Activated T-cell treated with anti-CD3 and anti-CD28 coated beads, Interleukin-2, amount 50 U/mL, for 1 hour (primary cell): Measurements from ENCODE around the gene SERGEF.

ENCODE experiments used
- DNase-seq: peaks from one replicate; pipeline ENCODE4 v3.0.0-alpha.2; 2020

The SERGEF gene

DNA sequence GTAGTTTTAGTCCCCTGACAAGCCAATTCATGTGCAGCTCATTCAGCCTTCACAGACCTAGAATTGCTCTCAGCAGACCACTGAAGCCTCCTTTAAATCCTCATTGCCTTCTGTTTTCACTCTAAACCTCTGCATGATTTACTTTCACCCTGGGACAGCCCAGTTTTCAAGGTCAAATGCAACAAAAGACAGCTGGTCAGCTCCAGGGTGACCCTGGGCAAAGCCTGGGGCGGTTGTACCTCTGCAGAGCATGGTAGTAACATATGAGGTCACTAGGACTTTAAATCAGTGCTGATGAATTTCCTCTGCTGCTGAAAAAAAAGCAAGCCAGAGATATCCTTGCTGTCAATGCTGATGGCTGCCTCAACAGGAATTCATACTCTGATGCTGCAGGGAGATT is 62.2 kb downstream of the SERGEF start:
- no peak for DNase-seq

DNA sequence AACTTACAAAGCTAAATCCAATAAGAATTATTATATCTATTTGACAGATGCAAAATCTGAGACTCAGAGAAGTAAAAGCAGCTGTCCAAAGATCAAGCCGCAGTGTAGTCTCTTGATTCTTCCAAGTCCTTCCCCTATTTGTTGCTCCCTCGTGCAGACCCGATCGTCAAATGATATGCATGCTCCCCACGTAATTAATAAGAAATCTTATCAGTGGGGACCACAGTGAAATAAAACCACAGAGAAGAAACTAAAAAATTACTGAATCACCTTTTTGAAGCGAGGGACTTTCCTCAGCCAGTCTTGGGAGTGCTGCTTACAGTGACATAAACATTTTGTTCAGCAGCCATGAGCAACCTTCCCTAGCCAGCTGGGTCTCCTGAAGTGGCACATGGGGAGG is 64.6 kb downstream of the SERGEF start:
- no peak for DNase-seq

DNA sequence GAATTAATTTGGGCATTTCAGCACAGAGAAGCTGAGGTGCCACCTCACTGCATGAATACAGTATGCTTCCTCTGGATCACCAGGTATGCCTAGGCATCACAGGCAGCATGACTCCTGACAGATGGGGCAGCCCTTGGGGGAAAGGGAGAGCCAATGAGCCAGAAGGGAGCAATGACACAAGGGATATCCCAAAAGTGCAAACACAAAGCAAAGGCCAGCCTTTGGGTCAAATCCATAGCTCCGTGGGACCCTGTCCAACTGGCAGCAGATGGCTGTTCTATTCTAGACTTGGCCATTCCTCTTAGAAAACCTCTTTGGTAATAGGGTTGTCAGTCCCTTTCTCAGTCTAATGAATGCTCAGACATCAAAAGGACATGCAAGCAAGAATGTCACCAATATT is 73.3 kb downstream of the SERGEF start:
- no peak for DNase-seq

DNA sequence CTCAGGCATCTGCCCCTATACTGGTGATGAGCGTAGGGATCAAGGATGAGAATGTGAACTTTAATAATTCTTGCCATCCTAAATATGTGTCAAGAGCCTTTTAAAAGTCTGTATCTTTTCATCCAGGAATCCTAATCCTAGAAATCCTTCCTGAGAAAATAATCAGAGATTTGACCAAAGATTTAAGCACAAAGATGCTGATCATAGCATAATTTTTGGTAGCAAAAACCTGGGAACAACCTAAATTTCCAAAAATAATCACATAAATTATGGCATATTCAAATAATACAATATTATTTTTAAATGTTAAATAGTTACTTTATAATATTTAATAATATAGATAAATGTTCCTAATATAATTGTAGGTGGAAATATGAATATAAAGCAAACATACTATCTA is 76.1 kb downstream of the SERGEF start:
- no peak for DNase-seq

DNA sequence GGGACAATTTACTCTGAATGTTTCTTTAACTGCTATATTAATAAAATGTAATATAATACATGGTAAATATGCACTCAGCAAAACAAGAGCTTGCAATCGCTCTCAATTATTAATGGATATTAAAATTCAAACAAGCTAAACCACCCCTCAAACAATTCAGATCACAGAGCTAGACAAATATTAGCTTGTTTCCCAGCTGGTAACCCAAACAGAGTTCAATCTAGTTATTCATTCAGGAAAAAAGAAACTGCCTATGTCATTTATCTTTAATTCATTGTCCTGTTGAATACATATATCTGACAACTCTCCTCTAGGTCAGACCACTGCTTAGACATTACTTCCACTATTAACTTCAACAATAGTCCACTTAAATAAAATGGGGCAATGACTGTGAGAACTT is 78.7 kb downstream of the SERGEF start:
- DNase-seq = no peak

DNA sequence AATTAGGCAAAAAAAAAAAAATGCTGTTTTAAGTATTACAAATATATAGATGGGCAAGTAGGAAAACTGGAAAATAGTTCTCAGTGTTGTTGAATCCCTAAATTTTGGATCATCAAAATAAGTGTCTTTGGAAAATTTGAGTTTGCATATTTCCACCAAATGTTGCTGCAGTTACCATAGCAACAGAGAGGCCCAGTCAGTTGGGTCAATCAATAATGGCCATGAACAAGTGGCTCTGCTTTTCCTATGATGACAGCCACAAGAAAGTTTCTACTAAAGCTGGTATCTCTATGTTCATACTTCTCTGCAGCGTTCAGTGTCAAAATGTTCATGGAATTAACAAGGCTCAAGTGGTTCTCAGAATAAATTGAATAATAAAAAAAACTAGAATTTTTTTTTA is 79.1 kb downstream of the SERGEF start:
- no peak for DNase-seq

DNA sequence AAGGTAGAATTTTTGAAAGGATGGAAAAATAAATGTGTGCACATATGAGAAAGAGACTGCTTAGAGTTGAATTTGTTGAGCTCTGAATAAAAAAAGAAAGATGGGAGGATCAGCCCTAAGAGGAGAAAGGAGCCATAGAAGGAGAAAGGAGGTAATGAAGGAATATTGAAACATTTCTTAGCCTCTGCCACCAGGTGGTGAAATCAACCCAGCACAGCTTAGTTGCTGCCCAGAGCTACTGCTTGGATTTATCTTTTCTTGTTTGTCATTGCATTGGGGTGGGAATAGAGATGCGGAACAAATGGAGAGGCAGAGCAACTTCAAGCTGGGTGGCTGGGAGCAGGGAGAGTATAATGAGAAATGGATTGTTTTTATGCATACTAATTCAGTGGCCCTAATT is 80.4 kb downstream of the SERGEF start:
- no peak for DNase-seq

DNA sequence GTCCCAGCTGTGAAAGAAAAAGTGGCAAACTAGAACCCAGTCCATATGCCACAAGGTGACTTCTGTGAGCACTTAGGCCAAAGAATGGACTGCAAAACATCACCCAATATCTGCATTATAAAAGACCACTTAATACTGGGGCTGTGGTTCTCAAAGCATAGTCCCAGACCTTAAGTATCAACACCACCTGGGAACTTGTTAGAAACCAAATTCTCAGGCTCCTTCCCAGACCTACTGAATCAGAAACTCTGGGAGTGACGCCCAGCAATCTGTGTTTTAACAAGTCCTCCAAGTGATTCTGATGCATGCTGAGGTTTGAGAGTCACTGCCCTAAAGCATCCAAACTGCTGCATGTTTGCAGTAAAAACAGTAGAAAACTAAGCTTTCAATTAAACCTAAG is 81.3 kb downstream of the SERGEF start:
- DNase-seq = no peak

DNA sequence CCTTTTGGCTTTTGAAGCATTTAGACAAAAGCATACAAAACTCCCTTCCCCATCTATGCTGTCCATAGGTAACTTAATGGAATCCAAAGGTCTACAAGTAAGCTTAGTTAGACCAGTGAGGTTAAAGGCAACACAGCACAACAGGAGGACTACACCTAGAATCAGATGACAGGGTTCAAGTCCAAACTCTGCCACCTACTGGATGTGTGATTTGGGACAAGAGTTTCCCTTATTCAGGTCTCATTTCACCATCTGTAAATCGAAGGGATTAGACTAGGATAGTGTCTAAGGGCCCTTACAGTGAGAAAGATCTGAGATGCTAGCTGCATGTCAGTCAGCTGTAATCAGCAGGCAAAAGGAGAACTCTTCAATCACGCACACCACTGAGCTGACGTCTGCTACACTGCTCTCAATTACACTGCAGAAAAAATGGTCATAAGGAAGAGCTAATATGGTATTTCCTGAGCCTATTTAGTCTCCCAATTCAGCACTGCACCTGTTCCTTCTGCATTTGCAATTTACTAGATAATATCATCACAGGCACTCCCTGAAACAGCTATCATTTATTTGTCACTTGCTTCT is 82.2 kb downstream of the SERGEF start:
- DNase-seq = no peak

DNA sequence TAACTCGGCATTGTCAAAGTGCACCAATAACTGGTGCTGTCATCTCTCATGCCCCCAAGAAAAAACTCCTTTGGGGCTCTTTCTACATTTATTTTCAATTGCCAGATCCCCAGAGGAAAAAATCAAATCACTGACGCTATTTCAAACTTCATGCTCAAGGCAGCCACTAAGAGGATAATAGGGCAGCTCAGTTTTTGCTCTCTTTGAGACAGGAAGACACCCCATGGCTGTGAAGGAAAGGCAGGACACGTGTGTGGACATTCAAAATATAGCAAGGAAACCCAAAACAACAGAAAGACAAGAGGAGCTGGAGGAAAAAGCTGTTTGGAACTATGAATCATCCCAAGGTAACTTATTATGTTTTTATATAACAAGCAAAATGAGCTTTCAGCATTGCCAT is 83.7 kb downstream of the SERGEF start:
- no peak for DNase-seq

DNA sequence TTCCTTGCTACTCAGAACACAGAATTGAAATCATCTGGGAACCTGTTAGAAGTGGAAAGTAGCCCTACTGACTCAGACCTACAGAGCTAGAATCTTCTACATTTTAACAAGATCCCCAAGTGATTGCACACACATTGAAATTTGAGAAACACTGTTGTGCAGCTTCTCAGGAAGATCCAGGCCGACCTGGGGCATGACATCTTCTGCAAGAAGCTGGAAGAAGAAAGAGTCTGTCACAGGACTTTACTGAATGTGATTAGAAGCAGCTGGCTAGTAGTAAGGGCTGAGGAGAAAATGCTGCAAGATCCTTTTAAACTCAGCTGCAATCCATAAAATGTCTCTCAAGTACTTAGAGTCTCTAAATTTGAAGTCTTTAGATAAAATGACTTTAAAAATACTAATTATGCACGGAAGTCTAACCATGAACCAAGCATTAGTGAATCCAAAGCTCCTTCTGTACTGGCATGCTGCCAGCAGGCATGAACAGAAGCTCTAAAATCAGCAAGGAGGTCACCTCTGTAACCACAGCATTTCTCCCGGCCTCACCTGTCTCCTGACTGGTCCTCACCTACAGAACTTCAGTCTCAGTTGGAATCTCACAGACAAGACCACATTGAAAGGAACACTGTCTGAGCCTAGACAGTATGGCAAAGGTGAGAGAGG is 85.0 kb downstream of the SERGEF start:
- no peak for DNase-seq

DNA sequence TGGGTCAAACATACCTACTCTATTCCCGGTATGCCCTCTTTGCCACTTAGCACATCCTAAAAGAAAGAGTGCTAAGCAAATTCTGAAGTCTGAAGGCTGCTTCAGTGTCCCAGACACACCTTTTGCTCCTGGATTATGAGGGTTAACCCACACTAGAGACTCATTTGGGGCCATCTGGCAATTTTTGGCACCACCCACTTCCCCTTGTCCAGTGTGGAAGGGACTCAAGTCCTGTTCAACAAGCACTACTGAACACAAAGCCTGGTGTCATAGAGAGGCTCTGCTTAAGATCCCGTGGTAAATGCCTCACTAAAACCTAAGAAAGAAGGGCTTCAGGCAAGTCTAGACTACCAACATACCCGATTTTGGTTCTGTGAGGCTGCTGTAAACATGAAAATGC is 85.8 kb downstream of the SERGEF start:
- no peak for DNase-seq

DNA sequence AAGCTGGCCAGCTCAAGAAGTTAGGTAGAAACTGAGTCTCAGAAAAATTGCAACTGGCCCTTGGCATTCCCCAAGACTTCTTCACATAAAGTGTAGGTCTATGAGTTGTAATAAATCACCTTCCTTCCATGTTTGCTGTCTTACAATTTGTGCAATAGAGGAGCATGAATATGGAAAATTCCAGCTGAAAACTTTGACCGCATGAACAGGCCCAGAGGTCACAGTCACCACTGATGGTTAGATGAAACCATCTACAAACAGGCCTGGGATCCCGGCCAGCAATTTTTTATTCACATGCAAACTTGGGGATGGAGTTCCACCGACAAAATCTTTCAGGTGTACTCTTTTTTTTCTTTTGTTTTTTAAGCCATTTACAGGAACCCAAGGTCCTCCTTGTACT is 88.1 kb downstream of the SERGEF start:
- DNase-seq = no peak

DNA sequence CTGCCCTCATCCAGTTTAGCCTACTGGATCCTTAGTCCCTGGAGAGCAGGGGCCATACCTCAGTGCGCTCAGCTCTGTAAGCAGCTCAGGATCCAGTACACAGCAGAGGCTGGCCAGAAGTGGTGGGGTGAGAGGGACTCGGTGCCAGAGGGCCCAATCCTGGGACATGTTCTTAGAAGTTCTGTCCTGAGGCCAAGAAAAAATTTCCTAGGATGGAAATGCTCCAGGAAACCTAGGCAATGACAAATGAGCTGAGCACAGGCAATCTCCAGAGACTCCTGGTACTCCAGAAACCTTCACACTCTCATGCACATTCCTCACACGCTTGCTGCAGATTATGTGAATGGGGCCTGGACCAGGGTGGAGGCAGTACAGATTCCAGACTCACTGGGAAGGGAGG is 89.6 kb downstream of the SERGEF start:
- DNase-seq = no peak

DNA sequence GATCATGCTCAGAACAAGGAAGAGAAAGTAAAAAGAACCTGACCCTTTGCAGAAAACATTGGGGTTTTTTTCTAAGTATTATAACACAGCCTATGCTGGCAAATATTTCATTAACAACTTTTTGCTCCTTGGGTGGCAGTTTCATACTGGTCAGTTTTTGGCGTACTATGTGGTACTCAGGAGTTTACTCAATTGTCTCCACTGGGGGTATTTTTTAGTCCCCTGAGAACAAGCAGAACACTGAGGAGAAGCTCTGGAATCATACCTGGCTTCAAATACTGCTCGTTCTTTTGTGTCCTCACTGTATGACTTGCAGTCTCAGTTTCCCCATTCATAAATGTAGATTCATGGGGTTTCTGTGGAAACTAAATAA is 90.4 kb downstream of the SERGEF start:
- DNase-seq = no peak

DNA sequence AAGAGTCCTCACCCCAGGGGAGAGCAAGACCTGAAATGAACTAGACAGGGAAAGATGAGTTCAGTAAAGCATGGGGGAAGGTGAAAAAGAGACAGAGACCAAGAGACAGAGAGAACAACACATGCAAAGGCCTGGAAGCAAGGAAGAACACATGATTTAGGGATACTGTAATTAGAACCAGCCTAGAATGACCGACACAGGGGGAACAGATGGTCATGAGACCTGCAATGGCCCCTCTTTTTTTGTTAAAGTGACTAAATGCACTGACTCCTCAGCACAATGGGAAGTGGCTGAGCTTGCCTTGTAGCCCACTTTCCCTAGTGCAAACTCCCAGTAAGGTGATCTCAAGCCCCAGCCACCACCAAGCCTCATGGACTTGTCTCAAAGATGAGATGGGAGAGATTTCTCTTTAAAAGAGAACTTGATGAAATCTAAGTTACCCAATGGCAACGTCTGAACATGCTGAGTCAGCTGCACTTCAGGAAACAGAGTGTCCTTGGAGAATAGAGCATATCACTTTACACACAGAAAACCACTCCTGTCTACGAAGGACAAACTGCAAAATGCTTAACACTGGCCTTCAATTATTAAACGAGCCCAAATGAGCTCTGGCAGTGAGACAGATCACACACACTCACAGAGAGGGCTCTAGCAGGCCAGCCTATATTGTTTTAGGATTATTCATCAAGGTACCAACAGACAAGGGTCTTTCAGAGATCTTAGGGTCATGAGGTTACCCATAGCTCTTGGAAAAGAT is 91.0 kb downstream of the SERGEF start:
- DNase-seq = no peak

DNA sequence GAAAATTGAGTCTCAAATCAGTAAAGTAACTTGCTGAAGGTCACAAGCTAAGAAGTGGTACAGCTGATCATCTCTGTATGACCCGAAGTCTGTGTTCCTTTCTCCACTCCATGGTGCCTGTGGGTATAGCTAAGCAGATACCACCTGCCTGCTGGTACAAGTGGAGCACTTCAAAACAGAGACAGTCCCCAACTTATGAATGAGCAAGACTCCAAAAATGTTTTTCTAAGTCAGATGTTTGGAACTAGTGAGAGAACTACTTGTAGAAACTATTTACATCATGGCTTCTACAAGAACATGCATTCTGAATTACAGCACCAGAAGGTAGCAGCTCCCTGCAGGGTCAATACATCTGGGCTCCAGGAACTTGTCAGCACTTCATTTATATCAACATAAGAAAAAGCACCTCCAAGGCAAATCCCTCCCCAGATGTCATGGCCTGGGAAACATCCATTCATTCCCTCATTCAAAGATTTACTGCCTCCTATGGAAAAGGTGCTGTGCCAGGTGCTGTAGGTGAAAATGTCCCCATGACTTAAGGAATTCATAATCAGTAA is 94.7 kb downstream of the SERGEF start:
- no peak for DNase-seq

DNA sequence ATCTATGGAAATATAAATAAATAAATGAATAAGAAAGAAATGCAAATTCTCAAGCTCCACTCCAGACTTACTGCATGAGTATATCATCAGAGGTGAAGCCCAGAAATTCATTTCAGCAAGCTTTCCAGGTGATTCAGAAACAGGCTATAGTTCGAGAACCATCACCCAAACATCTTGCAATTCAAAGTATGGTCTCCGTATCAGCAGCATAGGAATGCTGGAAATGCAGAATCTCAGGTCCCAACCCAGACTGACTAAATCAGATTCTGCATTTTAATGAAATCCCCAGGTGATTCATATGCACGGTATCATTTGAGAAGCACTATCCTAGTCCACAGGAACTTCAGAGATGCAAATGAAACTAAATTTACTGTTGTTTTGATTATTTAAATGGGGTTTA is 95.3 kb downstream of the SERGEF start:
- no peak for DNase-seq

DNA sequence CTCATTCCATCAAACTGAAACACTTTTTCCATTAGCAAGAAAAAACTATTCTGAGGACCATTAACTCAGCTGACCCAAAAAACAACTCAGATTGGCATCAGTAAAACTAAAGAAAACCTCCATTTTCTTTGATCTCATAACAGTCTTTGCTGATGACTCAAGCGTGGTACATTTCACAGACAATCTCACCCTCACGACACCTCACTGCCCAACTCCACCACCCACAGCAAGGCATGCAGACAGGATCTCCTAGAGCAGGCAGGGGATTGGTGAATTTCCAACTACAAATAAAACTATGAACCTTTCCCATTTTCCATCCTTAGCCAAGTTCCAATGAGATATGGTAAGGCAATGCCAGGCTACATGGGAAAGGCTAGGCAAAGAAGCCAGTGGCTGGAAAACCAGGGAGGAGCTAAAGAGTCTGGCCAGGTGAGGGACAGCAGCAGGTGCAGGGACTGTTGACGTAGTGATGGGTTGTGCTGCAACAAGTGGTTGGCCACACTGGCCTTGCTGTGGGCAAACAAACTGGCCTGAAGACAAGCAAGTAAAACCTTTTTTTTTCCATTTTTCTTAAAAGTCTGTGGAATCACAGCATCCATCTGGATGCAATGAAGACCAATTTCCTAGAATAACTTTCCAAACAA is 97.2 kb downstream of the SERGEF start:
- DNase-seq = no peak

DNA sequence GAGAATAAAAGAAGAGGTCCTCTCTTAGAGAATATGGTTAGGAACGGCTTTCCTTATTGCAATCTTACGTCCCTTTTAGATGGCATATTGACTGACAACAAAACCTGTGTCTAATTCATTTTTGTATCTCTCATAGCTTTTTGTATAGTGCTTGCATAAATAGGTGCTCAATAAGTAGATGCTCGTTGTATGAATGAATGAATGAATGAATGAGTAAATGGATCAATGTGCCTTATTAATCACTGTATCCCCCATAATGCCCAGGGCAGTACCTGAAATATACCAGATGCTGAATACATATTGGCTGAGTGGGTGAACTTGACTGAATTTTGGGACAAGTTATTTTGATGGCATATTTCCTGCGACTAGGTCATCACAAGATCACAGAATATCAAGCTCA is 97.9 kb downstream of the SERGEF start:
- DNase-seq = no peak

DNA sequence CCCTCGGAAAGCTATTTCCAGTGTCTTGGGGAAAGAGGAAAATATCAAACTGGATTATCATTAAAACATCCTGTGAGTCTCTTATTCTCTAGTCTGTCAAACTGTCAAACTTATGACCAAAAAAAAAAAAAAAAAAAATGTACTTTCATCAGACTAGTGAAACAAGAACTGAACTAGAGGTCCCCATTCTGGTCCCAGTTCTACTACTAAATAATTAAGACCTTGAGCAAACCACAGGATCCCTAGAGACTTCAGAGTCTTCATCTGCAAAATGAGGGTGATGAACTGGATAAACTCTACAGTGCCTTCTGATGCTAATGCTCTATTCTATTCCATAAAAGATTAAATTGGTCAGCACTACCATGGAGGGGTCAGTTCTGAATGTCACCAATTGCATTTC is 105.8 kb downstream of the SERGEF start:
- DNase-seq = no peak

DNA sequence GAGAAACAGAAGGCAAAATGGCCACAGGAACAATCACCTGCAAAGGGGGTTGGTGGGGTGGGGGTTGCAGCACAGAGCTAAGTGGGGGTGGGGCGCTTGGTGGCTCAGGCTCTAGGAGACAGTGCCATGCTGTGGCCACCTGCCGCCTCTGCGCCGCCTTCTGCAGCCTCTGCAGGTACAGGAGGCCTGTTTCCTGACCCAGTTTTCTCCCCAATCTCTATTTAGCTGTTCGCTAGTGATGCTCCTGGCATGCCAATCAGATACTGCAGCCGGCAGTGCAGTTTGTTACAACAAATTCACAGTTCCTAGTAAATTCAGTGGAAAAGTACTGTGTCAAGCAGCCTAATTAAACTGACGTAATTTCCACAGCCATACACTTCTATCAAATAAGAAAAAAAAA is 106.4 kb downstream of the SERGEF start:
- no peak for DNase-seq

DNA sequence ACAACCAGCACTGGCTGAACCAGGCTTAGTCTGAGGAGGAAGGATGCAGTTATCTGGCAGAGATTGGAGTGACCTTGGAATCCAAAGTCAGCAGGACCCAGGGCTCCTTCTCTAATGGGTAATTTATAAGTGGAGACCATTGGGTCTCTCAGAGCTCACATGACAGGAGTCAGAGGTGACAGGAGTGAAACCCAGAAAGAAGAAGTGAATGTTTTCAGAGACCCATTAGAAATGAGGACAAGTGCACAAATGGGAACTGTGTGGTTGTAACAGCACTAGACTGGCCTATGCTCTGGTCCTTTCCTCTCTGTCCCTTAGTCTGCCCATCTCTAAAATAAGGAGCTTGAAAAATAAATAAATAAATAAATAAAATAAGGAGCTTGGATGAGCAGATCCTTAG is 107.4 kb downstream of the SERGEF start:
- DNase-seq = no peak

DNA sequence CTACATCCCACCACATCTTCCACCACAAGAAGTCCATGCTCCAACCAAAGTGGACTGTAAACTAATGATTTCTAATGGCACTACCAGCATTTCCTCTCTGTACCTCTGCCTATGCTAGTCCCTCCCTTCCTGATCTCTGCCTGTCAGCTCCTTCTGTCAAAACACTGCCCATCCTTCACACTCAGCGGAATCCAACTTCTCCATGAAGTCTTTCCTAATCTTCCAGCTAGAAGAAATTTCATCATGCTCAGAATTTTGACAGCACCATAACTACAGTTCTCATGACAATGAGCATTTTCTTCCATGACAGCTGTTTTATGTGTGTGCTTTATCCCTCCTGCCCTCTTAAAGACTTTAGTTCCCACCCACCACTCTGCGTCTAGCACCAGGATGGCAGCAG is 111.4 kb downstream of the SERGEF start:
- no peak for DNase-seq
